CD14-positive monocyte (primary cell): ENCODE data around the gene IFFO2. TPM values are rescaled to one million over a fixed set of nuclear protein-coding genes. Genes with fewer than 3 reads are reported as not detected.

Source experiments
- DNase-seq, 3 donors: peaks; one replicate each; pipeline ENCODE4 v3.0.0-alpha.2; 2011 to 2022
- H2AFZ ChIP-seq: 2 replicates; pipeline ENCODE4 v1.6.0; 2012; ENCODE audit warnings: mild to moderate bottlenecking, low read depth, low read length, inconsistent platforms; ENCODE audit not compliant: insufficient read depth, poor library complexity, severe bottlenecking
- H3K27ac ChIP-seq, 2 donors: 1 replicate in 1 of 2; 2 replicates in 1 of 2; pipeline ENCODE4 v1.5.1; 2012 to 2013; ENCODE audit warnings: low read length in 2 of 2, control low read depth in 1 of 2, inconsistent platforms in 1 of 2, low read depth in 1 of 2, mild to moderate bottlenecking in 1 of 2
- H3K27me3 ChIP-seq, 2 donors: one replicate each; pipeline versions ENCODE4 v1.6.0 to v1.6.1; 2011 to 2013; ENCODE audit warnings: low read length in 2 of 2; ENCODE audit not compliant: control insufficient read depth in 2 of 2, insufficient read depth in 2 of 2
- H3K36me3 ChIP-seq, 2 donors: replicated peaks in 1 of 2; 1 replicate in 1 of 2; 2 replicates in 1 of 2; pipeline versions ENCODE4 v1.5.1 to v1.6.1; 2012 to 2013; ENCODE audit warnings: low read length in 2 of 2, control low read depth in 1 of 2, inconsistent platforms in 1 of 2, mild to moderate bottlenecking in 1 of 2; ENCODE audit not compliant: insufficient read depth in 2 of 2, control insufficient read depth in 1 of 2
- H3K4me1 ChIP-seq, 2 donors: 1 replicate in 1 of 2; 2 replicates in 1 of 2; pipeline versions ENCODE4 v1.5.1 to v1.6.1; 2012 to 2013; ENCODE audit warnings: low read length in 2 of 2, control low read depth in 1 of 2, inconsistent platforms in 1 of 2, mild to moderate bottlenecking in 1 of 2, moderate library complexity in 1 of 2; ENCODE audit not compliant: insufficient read depth in 2 of 2, control insufficient read depth in 1 of 2
- H3K4me2 ChIP-seq: replicated peaks from 2 replicates; pipeline ENCODE3; 2012; ENCODE audit warnings: low read length, moderate library complexity, mild to moderate bottlenecking; ENCODE audit not compliant: poor library complexity, severe bottlenecking; ENCODE audit errors: extremely low read depth
- H3K4me3 ChIP-seq, 3 experiments: fragments of 200-600 bp in 1 of 3; sonication (generic) in 1 of 3; replicated peaks in 1 of 3; 1 replicate in 2 of 3; 2 replicates in 1 of 3; pipeline ENCODE4 v1.5.1; 2011 to 2013; ENCODE audit warnings: low read length in 3 of 3, mild to moderate bottlenecking in 3 of 3, control low read depth in 2 of 3, low read depth in 2 of 3, inconsistent platforms in 1 of 3, moderate library complexity in 1 of 3
- H3K79me2 ChIP-seq: 2 replicates; pipeline ENCODE4 v1.6.0; 2012; ENCODE audit warnings: mild to moderate bottlenecking, control low read depth, inconsistent platforms, low read length, moderate library complexity; ENCODE audit not compliant: insufficient read depth
- H3K9ac ChIP-seq: 2 replicates; pipeline ENCODE4 v1.6.0; 2017; ENCODE audit warnings: low read length, mild to moderate bottlenecking; ENCODE audit not compliant: insufficient read depth, poor library complexity, severe bottlenecking
- H3K9me3 ChIP-seq, 2 donors: replicated peaks in 1 of 2; 1 replicate in 1 of 2; 2 replicates in 1 of 2; pipeline versions ENCODE4 v1.5.1 to v1.6.1; 2012 to 2013; ENCODE audit warnings: low read length in 2 of 2, control low read depth in 1 of 2; ENCODE audit not compliant: control insufficient read depth in 1 of 2, insufficient read depth in 1 of 2
- H4K20me1 ChIP-seq: 2 replicates; pipeline ENCODE4 v1.6.0; 2012; ENCODE audit warnings: mild to moderate bottlenecking, low read length, control low read depth, moderate library complexity; ENCODE audit not compliant: insufficient read depth
- H3K27ac Mint-ChIP-seq, 7 donors: one replicate each; pipeline ENCODE4 v1.8.0; 2020; ENCODE audit warnings: mild to moderate bottlenecking in 7 of 7, mixed read lengths in 7 of 7, moderate library complexity in 6 of 7, inconsistent platforms in 2 of 7
- H3K27me3 Mint-ChIP-seq, 3 donors: one replicate each; pipeline ENCODE4 v1.8.0; 2021 to 2022; ENCODE audit warnings: low read depth in 3 of 3, mild to moderate bottlenecking in 3 of 3, mixed read lengths in 3 of 3, moderate library complexity in 3 of 3, inconsistent platforms in 1 of 3
- H3K36me3 Mint-ChIP-seq, 2 donors: one replicate each; pipeline ENCODE4 v1.8.0; 2020; ENCODE audit warnings: mixed read lengths in 2 of 2, inconsistent platforms in 1 of 2, mild to moderate bottlenecking in 1 of 2
- H3K4me1 Mint-ChIP-seq: one replicate; pipeline ENCODE4 v1.8.0; 2020; ENCODE audit warnings: mild to moderate bottlenecking, mixed read lengths
- H3K4me3 Mint-ChIP-seq, 2 donors: one replicate each; pipeline ENCODE4 v1.8.0; 2020; ENCODE audit warnings: mild to moderate bottlenecking in 2 of 2, mixed read lengths in 2 of 2, moderate library complexity in 1 of 2
- H3K9me3 Mint-ChIP-seq, 7 donors: one replicate each; pipeline ENCODE4 v1.8.0; 2020 to 2022; ENCODE audit warnings: mixed read lengths in 7 of 7, mild to moderate bottlenecking in 6 of 7, moderate library complexity in 6 of 7, inconsistent platforms in 2 of 7
- CTCF ChIP-seq: fragments of 200-600 bp; IDR thresholded peaks from one replicate; pipeline ENCODE4 v1.8.0; 2022; ENCODE audit warnings: antibody characterized with exemption, mild to moderate bottlenecking
- WGBS: methylation state at CpG from one replicate; pipeline ENCODE4 v1.1.5; 2013; ENCODE audit warnings: missing lambda C conversion rate; ENCODE audit not compliant: insufficient coverage; 5-methylcytosine and 5-hydroxymethylcytosine counted together
- intact Hi-C, 2 donors: fragments of 100-400 bp; cut with micrococcal nuclease; formaldehyde crosslinking; loops; one replicate each; pipeline versions ENCODE4 v1.15.0 to v1.15.1; 2023
- polyA plus RNA-seq, 3 donors: library from polyadenylated mRNA; depleted of rRNA in 1 of 3; unstranded in 2 of 3; stranded (reverse) in 1 of 3; fragments of 300-500 nt in 2 of 3; fragments of >200 nt in 1 of 3; fragmentation: Illumina TruSeq in 2 of 3; gene quantifications; 1 replicate in 2 of 3; 2 replicates in 1 of 3; pipeline ENCODE4 v1.2.3, GENCODE V29; 2012 to 2021

The IFFO2 gene
- polyA plus RNA-seq, 3 donors = 0.78 to 17.5 (median 0.94) TPM

GRCh38 chr1:18876210-18876609, 80.3 kb downstream of the IFFO2 start:
- H3K27ac ChIP-seq = no peak overlapping the region
- H3K4me1 ChIP-seq = no peaks in the 10 kb centered on the region
- Mint-ChIP-seq H3K4me3 (no peak overlapping the region), H3K4me1 (peaks cover 6% of the 10 kb centered on the region), H3K27ac (no peak overlapping the region), H3K27me3 (peaks cover 0 to 3% (median 0%) of the 10 kb centered on the region in 3 donors), H3K36me3 (peaks cover 28 to 48% of the 10 kb centered on the region in 2 donors), H3K9me3 (no peaks in the 10 kb centered on the region)
- H3K9me3 ChIP-seq = no peaks in the 10 kb centered on the region
- no peaks in the 10 kb centered on the region for H3K27me3 ChIP-seq
- DNase-seq = no peak
- intact Hi-C loops = no loop called here
- H3K79me2 ChIP-seq = no peaks in the 10 kb centered on the region
- no peak overlapping the region for H3K4me3 ChIP-seq
- 76% methylated on average over 3 of the region's 10 CpGs for WGBS
- no peak for TF ChIP-seq CTCF
- peaks cover 21 to 33% of the 10 kb centered on the region in 2 donors for H3K36me3 ChIP-seq
- no peaks in the 10 kb centered on the region for H4K20me1 ChIP-seq
- H3K4me2 ChIP-seq = no peak overlapping the region
- H3K9ac ChIP-seq = no peak overlapping the region
- H2AFZ ChIP-seq = no peak overlapping the region

GRCh38 chr1:18875796-18876128, 80.7 kb downstream of the IFFO2 start:
- intact Hi-C loops = no loop called here
- 90% methylated on average over 3 of the region's 3 CpGs for WGBS

More at GRCh38 chr1:18875796-18876128, 80.7 kb downstream of the IFFO2 start:
- no peaks in the 10 kb centered on the region for H3K9me3 Mint-ChIP-seq
- Histone ChIP-seq H3K27me3 (no peaks in the 10 kb centered on the region), H3K36me3 (peaks cover 21 to 28% of the 10 kb centered on the region in 2 donors), H3K79me2 (no peaks in the 10 kb centered on the region), H4K20me1 (no peaks in the 10 kb centered on the region), H3K27ac (no peak overlapping the region), H3K9me3 (no peaks in the 10 kb centered on the region), H3K4me1 (no peaks in the 10 kb centered on the region), H3K4me2 (no peak overlapping the region), H3K4me3 (no peak overlapping the region), H2AFZ (no peak overlapping the region), H3K9ac (no peak overlapping the region)
- H3K27me3 Mint-ChIP-seq = peaks cover 0 to 3% (median 0%) of the 10 kb centered on the region in 3 donors
- TF ChIP-seq CTCF = no peak
- H3K4me1 Mint-ChIP-seq = peaks cover 10% of the 10 kb centered on the region
- DNase-seq = no peak
- H3K36me3 Mint-ChIP-seq = peaks cover 24 to 44% of the 10 kb centered on the region in 2 donors
- H3K4me3 Mint-ChIP-seq = no peak overlapping the region
- H3K27ac Mint-ChIP-seq = no peak overlapping the region
